Mucosa of descending colon (tissue), 3 donors: ENCODE data around the gene ANKRD44. TPM values are rescaled to one million over a fixed set of nuclear protein-coding genes. Genes with fewer than 3 reads are reported as not detected.
"Not testable (repeated sequence)": the region's sequence is repeated elsewhere in the genome, so short reads cannot be mapped to it uniquely, and the experiment has no call there.

ENCODE experiments used
- ATAC-seq: fragments of 200-7000 bp; cut with Tn5 transposase; one replicate; pipeline ENCODE4 v1.9.1; 2020; ENCODE audit warnings: mild to moderate bottlenecking, moderate library complexity
- DNase-seq, 3 donors: peaks; one replicate each; pipeline ENCODE4 v3.0.0-alpha.2; 2020
- H3K36me3 ChIP-seq: fragments of 200-600 bp; one replicate; pipeline ENCODE4 v1.8.0; 2021; ENCODE audit warnings: low read depth, mild to moderate bottlenecking
- H3K4me1 ChIP-seq: fragments of 200-600 bp; one replicate; pipeline ENCODE4 v1.8.0; 2021; ENCODE audit warnings: low read depth, mild to moderate bottlenecking
- H3K4me3 ChIP-seq: fragments of 200-600 bp; one replicate; pipeline ENCODE4 v1.8.0; 2021; ENCODE audit warnings: mild to moderate bottlenecking
- H3K9me3 ChIP-seq: fragments of 200-600 bp; one replicate; pipeline ENCODE4 v1.8.0; 2021; ENCODE audit warnings: mild to moderate bottlenecking
- intact Hi-C, 2 donors: fragments of 100-400 bp; cut with DNase I in 1 of 2; cut with micrococcal nuclease in 1 of 2; formaldehyde crosslinking; loops; one replicate each; pipeline versions ENCODE4 v1.11.0 to v1.11.1; 2022; cut with DNase I, micrococcal nuclease
- total RNA-seq, 3 donors: library from RNA; stranded (reverse); fragmentation: NEBNext Ultra II Directional in 2 of 3; extraction: Animal tissue kit (Norgen Biotek cat#: 25700) in 2 of 3; gene quantifications; one replicate each; pipeline versions ENCODE4 v1.2.1 to v1.2.4, GENCODE V29; 2021 to 2023
- TF ChIP-seq, protein P1 (sequence below): fragments of 200-600 bp; IDR thresholded peaks from one replicate; pipeline ENCODE4 v1.8.0; 2022; ENCODE audit warnings: antibody characterized with exemption, mild to moderate bottlenecking
- donor health status: DM: no; HTN: no; CAD: no; lungs with moderate emphysema.
- donor health status: DM: no; HTN: no; CAD: no.
- donor health status: DM: no; HTN: yes; CAD: no.

Gene ANKRD44
- total RNA-seq, 3 donors from 2014 or later: 9.7 to 25.7 (median 13.7) TPM

DNA sequence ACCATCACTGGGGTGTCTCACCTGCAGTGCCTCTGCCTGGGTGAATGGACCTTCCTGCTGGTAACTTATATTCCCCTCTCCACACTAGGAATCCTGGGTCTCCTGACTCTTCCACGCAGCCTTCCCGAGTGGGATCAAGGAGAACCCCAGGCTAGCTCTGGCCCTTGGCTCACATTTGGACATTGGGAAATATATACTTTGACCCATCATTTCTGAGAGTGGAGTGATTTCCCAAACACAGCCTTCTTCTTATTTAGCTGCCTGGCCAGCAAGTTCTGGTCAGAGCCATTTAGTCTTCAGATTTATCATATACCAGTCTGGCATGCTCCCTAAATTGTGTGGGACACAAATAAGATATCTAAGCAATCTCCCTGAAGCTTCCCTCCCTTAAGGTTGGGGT lies 237.3 kb downstream of the ANKRD44 start:
- DNase-seq: no peak
- intact Hi-C loops: no loop called here
- TF ChIP-seq, protein P1, sequence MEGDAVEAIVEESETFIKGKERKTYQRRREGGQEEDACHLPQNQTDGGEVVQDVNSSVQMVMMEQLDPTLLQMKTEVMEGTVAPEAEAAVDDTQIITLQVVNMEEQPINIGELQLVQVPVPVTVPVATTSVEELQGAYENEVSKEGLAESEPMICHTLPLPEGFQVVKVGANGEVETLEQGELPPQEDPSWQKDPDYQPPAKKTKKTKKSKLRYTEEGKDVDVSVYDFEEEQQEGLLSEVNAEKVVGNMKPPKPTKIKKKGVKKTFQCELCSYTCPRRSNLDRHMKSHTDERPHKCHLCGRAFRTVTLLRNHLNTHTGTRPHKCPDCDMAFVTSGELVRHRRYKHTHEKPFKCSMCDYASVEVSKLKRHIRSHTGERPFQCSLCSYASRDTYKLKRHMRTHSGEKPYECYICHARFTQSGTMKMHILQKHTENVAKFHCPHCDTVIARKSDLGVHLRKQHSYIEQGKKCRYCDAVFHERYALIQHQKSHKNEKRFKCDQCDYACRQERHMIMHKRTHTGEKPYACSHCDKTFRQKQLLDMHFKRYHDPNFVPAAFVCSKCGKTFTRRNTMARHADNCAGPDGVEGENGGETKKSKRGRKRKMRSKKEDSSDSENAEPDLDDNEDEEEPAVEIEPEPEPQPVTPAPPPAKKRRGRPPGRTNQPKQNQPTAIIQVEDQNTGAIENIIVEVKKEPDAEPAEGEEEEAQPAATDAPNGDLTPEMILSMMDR: no peak
- Histone ChIP-seq H3K4me1 (no peaks in the 10 kb centered on the region), H3K36me3 (no peaks in the 10 kb centered on the region), H3K9me3 (no peaks in the 10 kb centered on the region), H3K4me3 (no peak overlapping the region)
- ATAC-seq: no peak

DNA sequence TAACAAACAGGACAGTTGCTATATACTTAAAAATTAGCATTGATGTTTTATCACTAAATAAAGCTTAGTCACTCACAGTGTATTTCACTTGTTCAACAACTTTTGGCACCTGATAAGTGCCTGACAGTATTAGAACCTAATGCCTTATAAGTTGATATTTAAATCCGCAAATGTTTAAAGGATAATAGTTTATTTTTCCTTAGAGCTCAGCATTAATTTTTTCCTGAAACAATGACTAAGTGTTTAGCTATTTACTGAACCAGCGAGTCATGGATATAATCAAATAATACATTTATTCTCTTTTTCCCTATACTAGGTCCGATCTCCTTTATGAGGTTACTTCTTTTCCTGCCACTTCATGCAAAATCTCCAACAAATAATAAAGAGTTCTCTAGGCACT lies 238.0 kb downstream of the ANKRD44 start:
- intact Hi-C loops: no loop called here
- ATAC-seq (no peak), DNase-seq (no peak)
- Histone ChIP-seq H3K4me3 (no peak overlapping the region), H3K4me1 (no peaks in the 10 kb centered on the region), H3K9me3 (no peaks in the 10 kb centered on the region), H3K36me3 (no peaks in the 10 kb centered on the region)
- TF ChIP-seq, protein P1: no peak

DNA sequence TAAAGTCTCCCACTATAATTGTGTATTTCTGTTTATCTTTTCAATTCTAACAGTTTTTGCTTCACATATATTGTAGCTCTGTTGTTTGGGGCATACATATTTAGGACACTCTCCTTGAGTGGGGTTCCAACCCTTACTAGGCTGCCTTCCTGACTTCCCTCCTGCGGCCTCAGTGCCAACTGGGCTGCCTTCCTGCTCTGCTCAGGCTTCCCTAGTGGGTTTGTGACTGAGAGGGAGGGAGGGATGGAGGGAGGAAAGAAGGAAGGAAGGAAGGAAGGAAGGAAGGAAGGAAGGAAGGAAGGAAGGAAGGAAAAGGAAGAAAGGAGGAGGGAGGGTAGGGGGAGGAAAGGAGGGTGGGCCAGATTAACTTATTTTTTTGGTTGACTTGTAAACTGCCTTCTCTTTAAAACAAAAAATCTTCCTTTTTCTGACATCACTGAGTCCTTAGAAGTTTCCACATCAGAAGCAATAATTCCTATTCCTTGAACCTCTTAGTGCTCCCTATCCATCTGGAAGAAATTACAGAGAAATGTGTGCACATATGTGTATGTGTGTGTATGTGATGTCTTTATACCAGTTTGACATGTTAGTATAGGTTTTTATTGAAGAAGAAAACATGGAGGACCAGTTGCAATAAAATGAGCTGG lies 238.7 kb downstream of the ANKRD44 start:
- Histone ChIP-seq H3K36me3 (no peaks in the 10 kb centered on the region), H3K4me3 (no peak overlapping the region), H3K4me1 (no peaks in the 10 kb centered on the region), H3K9me3 (no peaks in the 10 kb centered on the region)
- no peak for ATAC-seq
- DNase-seq: no peak
- intact Hi-C loops: no loop called here
- TF ChIP-seq, protein P1: no peak

DNA sequence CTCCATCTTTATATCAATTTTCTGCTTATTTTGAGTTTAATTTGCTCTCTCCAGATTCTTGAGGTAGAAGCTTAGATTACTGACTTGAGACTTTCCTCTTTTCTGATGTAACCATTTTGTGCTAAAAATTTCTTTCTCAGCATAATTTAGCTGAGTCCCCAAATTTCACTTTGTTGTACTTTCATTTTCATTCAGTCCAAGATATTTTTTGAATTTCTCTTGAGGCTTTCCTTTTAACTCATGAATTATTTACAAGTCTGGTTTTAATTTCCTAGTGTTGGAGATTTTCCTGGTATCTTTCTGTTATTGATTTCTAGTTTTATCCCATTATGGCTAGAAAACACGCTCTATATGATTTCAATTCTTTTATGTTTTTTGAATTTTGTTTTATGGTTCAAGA lies 239.4 kb downstream of the ANKRD44 start:
- ATAC-seq (no peak), DNase-seq (no peak)
- intact Hi-C loops: no loop called here
- Histone ChIP-seq H3K4me3 (no peak overlapping the region), H3K9me3 (no peaks in the 10 kb centered on the region), H3K4me1 (no peaks in the 10 kb centered on the region), H3K36me3 (no peaks in the 10 kb centered on the region)
- TF ChIP-seq, protein P1: no peak

DNA sequence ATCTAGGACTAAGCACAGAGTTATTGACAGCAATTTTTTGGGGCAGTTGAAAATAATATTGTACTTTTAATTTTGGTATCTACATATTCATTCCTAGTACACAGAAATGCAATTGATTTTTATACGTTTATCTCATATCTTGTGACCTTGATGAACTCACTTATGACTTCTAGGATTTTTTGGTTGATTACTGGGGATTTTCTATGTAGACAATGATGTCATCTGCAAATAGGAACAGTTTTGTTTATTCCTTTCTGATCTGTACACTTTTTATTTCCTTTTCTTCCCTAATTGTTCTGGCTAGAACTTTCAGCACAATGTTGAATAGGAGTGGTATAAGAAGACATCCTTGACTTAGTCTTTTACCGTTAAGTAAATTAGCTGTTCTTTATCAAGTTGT lies 240.6 kb downstream of the ANKRD44 start:
- DNase-seq: no peak
- intact Hi-C loops: no loop called here
- TF ChIP-seq, protein P1: no peak
- H3K4me3 ChIP-seq: no peak overlapping the region
- no peaks in the 10 kb centered on the region for H3K4me1 ChIP-seq
- no peaks in the 10 kb centered on the region for H3K9me3 ChIP-seq
- H3K36me3 ChIP-seq: no peaks in the 10 kb centered on the region
- no peak for ATAC-seq

DNA sequence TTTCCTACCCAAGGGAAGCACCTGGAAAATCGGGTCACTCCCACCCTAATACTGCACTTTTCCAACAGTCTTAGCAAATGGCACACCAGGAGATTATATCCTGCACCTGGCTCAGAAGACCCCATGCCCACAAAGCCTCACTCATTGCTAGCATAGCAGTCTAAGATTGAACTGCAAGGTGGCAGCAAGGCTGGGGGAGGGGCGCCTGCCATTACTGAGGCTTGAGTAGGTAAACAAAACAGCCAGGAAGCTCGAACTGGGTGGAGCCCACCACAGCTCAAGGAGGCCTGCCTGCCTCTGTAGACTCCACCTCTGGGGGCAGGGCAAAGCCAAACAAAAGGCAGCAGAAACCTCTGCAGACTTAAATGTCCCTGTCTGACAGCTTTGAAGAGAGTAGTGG lies 248.0 kb downstream of the ANKRD44 start:
- ATAC-seq, H3K4me1 ChIP-seq, intact Hi-C loops, H3K4me3 ChIP-seq, H3K9me3 ChIP-seq, H3K36me3 ChIP-seq: not testable (repeated sequence)
- DNase-seq: peak in 2 of 3 donors; percentile 12 to 57
